ENCODE results near the gene EZH2.

Gene EZH2

DNA sequence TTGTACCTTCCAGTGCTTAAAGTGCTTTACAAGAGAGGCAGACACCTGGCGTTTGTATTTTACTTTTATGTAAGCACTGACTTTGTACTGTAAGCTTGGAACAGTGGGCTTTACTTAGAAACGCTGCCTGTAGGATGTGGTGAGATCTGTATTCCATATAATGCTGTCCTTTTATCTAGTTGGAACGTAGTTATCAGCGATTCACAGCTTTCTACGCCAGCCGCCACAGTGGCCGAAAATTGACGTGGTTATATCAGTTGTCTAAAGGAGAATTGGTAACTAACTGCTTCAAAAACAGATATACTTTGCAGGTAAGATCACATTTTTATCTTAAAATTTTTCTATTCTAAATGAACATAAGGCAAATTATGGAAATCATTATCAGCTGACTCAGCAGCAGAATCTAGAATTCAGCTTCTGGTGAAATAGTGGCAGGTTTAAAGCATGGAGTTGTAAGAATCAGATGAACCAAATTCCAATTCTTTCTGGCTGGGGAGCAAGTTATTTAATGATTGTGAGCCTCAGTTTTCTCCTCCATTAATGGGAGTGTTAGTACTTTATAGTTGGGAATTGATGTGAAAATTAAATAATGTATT lies 93.9 kb downstream of the EZH2 start:
- TF ChIP-seq, protein P1, sequence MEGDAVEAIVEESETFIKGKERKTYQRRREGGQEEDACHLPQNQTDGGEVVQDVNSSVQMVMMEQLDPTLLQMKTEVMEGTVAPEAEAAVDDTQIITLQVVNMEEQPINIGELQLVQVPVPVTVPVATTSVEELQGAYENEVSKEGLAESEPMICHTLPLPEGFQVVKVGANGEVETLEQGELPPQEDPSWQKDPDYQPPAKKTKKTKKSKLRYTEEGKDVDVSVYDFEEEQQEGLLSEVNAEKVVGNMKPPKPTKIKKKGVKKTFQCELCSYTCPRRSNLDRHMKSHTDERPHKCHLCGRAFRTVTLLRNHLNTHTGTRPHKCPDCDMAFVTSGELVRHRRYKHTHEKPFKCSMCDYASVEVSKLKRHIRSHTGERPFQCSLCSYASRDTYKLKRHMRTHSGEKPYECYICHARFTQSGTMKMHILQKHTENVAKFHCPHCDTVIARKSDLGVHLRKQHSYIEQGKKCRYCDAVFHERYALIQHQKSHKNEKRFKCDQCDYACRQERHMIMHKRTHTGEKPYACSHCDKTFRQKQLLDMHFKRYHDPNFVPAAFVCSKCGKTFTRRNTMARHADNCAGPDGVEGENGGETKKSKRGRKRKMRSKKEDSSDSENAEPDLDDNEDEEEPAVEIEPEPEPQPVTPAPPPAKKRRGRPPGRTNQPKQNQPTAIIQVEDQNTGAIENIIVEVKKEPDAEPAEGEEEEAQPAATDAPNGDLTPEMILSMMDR (IDR thresholded peaks at IDR 0.05; ENCODE audit: insufficient read depth, low read length, missing control alignments), result no peak
- ChIA-PET POLR2A (no interaction called here), CTCF (interaction anchor here (1.9 kb wide), 1 partner anchor 16 kb away, joined by 5 read pairs; no protein-coding TSS in a partner anchor)
- DNase-seq (ENCODE audit: low read depth, low spot score), result no peak
- no peak overlapping the region for H3K4me3 ChIP-seq (ENCODE audit: low read depth, low read length)

DNA sequence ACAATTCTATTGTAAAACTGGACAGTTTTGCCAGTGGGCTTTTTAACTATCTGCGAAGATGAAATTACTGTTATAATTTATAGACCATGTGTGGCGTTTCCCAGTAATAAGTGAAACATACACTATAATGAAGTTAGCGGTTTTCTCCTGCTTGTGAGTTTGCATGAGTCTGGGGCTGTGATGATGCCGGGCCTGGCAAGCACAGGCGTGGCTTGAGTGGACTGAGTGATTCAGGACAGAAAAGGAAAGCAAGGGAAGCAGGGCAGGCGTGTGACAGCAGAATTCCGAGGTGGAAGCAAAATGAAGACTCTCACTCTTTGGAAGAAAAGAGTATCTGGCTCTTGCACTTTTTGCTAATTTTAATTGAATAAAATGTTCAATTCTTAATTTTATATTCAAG lies 94.9 kb downstream of the EZH2 start:
- H3K4me3 ChIP-seq (ENCODE audit: low read depth, low read length), result no peak overlapping the region
- POLR2A ChIA-PET, result no interaction called here
- no peak for DNase-seq (ENCODE audit: low read depth, low spot score)
- CTCF ChIA-PET, result no interaction called here
- TF ChIP-seq, protein P1 (IDR thresholded peaks at IDR 0.05; ENCODE audit: insufficient read depth, low read length, missing control alignments), result no peak

DNA sequence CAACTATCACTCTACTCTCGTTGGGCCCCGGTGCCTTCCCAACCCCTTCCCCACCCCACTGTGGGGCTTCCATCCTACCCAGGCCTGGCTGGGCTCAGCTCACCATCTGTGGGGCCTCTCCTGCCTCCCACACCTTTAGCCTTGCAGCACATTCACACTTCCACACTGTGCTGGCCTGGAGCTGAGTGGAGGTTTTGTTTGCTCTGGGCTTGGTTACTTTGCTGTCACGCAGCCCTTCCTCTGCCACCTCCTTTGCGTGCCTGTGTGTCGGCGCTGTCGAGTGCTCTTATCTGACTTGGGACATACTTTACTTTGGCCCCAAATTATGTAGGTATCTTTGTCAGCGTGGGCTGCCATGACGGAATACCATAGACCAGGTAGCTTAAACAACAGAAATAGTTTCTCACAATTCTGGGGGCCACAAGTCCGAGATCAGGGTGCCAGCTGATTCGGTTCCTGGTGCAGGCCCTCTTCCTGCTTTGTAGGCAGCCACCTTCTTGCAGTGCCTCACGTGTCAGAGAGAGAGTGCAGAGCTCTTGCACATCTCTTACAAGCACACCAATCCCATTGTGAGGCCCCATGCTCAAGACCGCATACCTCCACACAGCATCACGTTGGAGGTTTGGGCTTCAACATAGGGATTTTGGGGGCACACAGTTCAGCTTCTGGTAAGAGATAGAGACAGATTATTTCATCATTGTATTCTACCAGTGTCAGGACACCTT lies 96.4 kb downstream of the EZH2 start:
- POLR2A ChIA-PET, result interaction anchor here (0.6 kb wide), 1 partner anchor 9 kb away, joined by 3 read pairs; no protein-coding TSS in a partner anchor
- TF ChIP-seq, protein P1 (IDR thresholded peaks at IDR 0.05; ENCODE audit: insufficient read depth, low read length, missing control alignments), result no peak
- H3K4me3 ChIP-seq (ENCODE audit: low read depth, low read length), result no peak overlapping the region
- no peak for DNase-seq (ENCODE audit: low read depth, low spot score)
- CTCF ChIA-PET, result interaction anchor here (2.0 kb wide), 1 partner anchor 13 kb away, joined by 5 read pairs; no protein-coding TSS in a partner anchor

DNA sequence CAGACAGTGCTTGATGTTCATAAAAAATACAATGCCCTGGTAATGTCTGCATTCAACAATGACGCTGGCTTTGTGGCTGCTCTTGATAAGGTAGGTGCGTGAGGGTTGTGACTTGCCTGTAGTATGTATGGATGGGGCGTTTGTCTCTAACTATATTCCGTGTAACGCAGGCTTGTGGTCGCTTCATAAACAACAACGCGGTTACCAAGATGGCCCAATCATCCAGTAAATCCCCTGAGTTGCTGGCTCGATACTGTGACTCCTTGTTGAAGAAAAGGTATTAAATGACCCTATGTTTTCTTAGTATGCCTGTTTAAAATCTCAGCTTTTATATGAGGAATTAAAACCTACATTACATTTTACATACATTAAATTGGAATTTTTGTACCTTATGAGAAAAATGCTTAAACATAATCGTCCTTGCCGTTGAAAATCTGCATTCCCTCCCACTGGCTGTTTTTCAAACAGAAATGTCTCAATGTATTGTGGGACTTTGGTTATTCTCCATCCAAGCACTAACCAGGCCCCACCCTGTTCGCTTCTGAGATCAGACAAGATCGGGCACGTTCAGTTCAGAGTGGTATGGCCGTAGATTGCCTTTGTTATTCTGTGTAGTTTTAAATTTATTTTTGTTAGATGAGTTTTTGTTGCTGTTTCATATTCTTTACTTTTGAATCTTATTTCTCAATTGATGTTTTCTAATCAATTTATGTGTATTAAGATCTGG lies 100.1 kb downstream of the EZH2 start:
- no peak for DNase-seq (ENCODE audit: low read depth, low spot score)
- TF ChIP-seq, protein P1 (IDR thresholded peaks at IDR 0.05; ENCODE audit: insufficient read depth, low read length, missing control alignments), result no peak
- H3K4me3 ChIP-seq (ENCODE audit: low read depth, low read length), result no peak overlapping the region
- ChIA-PET POLR2A (no interaction called here), CTCF (no interaction called here)

DNA sequence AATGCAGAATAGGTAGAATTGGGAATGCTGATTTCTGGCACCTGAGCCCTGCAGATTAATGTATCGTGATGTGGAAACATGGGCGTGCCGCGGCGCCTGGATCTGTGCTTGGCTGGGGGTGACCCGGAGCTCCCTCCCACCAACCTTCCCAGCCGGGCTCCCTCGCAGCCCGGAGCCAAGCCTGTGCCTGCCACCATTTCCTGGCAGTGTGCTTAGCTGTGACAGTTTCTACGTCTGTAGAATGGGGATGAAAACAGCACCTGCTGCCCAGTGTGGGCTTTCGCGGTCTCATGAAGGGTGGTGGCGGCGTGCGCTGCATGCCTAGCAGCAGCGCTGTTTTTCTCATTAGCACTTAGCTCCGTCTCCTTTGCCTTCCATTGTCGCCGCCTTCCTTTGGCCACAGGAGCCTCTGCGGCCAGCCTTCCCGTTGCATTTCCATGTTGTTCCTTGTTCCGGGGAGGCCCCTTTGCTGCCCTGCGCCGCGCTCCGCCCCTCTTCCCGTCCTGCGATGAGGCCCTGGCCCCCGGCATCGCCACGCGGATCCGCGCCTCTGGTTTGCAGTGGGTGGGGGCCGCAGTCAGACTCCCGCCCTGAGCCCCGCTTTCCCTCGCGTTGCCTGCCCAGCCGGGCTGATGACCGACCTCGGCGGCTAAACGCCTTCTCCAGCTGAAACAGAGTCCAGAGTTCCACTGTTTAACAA lies 101.2 kb downstream of the EZH2 start:
- TF ChIP-seq, protein P1 (IDR thresholded peaks at IDR 0.05; ENCODE audit: insufficient read depth, low read length, missing control alignments), result no peak
- H3K4me3 ChIP-seq (ENCODE audit: low read depth, low read length), result no peak overlapping the region
- CTCF ChIA-PET, result interaction anchor here (1.1 kb wide), 1 partner anchor 9 kb away, joined by 4 read pairs; no protein-coding TSS in a partner anchor
- POLR2A ChIA-PET, result interaction anchor here (0.6 kb wide), 1 partner anchor 10 kb away, joined by 3 read pairs; no protein-coding TSS in a partner anchor
- no peak for DNase-seq (ENCODE audit: low read depth, low spot score)

Data from AG04449 (cell line).